ENCODE data around the gene RRP9.

RRP9 gene

DNA sequence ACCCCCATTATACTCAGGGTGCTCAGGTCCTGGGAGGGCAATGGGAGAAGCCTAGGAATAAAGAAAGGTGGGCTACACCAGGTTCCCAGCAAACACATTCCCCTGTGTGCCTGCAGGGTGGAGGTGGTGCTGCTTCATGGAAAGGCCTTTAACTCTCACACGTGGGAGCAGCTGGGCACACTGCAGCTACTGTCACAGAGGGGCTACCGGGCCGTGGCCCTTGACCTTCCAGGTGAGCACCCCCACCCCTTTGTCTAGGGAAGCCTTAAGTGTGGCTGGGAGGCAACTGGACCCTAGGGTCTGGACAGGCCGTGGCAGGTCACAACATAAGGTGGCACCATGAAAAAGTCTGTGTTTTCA lies 36.4 kb upstream of the RRP9 start:
- Mint-ChIP-seq H3K9me3 (no peaks in the 10 kb centered on the region), H3K36me3 (no peaks in the 10 kb centered on the region), H3K27ac (no peak overlapping the region), H3K4me3 (no peak overlapping the region), H3K4me1 (peaks cover 27% of the 10 kb centered on the region), H3K27me3 (no peaks in the 10 kb centered on the region)
- no peak for ATAC-seq (ENCODE audit: low read depth)
- DNase-seq (ENCODE audit: low spot score in 2 of 2) = no peak

DNA sequence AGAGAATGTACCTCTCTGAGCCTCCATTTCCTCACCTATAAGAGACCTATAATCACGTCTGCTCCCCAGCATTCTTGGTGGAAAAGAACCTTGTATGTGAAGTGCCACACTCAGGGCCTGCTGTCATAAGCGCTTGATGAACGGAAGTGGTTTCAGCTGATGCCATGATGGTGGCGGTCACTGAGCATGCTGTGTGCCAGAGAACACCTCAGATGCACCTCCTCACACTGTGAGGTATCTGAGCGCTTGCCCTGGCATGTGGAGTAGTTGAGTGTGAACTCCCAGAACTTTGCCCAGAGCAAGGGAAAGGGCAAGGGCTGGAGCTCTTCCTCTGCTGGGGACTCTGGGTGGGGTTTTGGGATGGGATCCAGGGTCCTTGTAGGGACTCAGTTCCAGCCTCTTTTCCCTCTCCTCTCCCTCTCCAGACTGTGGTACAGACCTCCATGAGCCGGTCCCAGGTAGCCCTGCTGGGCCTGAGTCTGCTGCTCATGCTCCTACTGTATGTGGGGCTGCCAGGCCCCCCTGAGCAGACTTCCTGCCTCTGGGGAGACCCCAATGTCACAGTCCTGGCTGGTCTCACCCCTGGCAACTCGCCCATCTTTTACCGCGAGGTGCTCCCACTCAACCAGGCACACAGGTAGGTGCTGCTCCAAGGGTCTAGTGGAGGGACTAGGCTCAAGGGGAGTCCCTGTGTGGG lies 35.9 kb upstream of the RRP9 start:
- ATAC-seq (ENCODE audit: low read depth) = no peak
- Mint-ChIP-seq H3K4me3 (no peak overlapping the region), H3K36me3 (no peaks in the 10 kb centered on the region), H3K9me3 (no peaks in the 10 kb centered on the region), H3K27me3 (no peaks in the 10 kb centered on the region), H3K4me1 (peaks cover 24% of the 10 kb centered on the region), H3K27ac (peak overlapping the region; percentile 1)
- DNase-seq (ENCODE audit: low spot score in 2 of 2) = no peak

DNA sequence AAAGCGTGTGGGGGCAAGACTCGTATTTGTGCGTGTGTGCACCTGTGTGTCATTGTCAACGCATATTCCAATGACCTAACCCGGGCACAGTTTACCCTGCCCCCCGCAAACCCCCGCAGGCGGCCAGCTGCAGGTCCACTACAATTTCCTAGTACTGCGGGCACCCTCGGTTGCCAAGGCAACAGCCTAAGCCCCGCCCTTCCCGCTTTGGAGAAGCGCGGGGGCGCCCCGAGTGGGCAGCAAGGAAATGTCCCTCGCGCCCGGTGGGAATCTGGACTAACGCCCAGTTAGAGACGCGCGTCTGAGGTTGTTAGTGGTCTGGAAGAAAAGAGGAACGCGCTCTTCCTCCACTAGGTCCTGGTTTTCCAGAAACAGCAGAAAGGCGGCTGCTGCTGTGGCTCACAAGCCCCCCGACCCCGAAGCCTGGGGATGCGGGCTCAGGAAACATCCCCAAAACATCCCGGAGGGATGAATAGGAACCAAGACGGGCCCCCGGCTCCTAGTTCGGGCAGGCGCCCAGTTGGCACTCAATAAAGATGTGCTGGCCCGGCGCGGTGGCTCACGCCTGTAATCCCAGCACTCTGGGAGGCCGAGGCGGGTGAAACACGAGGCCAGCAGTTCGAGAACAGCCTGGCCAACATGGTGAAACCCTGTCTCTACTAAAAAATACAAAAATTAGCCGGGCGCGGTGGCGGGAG lies 34.3 kb upstream of the RRP9 start:
- Mint-ChIP-seq H3K27me3 (no peaks in the 10 kb centered on the region), H3K9me3 (no peaks in the 10 kb centered on the region), H3K4me1 (peaks cover 19% of the 10 kb centered on the region), H3K4me3 (peak overlapping the region; percentile 100), H3K36me3 (no peaks in the 10 kb centered on the region), H3K27ac (peak overlapping the region; percentile 92)
- no peak for ATAC-seq (ENCODE audit: low read depth)
- peak; percentile 31 to 42 for DNase-seq (ENCODE audit: low spot score in 2 of 2)

DNA sequence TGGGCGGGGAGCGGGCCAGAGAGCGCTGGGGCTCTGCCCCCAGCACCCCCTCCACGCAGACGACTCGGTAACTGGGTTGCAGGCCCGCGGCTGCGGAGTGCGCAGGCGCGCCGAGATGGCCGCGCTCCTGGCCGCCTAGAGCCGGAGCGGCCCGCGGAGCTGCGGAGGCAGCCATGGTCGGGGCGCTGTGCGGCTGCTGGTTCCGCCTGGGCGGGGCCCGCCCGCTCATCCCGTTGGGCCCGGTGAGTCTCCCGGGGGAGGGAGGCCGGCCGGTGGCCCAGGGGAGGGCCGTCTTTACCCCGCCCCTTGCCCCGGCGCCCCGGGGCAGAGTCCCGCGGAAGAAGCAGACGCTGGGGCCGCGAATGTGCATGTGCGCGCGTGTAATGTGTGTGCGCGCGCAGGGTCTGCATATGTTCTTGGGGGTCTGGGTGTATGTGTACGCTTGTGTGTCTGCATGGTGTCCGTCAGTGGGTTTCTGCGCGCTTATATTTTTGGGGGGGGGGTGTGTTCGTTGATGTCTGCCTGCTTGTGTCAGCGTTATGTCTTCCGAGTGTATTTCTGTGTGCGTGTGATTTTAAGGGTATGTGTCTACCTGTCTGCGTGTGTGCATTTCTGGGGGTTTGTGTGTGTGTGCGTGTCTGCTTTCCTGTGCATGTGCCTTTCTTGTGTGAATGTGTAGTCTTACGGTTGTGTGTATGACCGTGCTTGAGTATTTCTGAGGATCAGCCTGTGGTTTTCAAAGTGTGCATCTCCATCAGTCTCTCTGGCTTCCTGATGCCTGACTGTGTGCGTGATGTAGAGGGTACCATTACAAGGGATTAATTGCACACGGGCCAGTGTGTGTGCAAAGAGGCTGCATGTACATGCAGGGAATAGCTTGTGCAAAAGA lies 33.5 kb upstream of the RRP9 start, which contains the start of gene ABHD14A:
Gene ABHD14A (plus strand): TSS at position 102 of the 889 bp plus-strand sequence. CDS start 72 bp downstream, at position 174.
- H3K36me3 Mint-ChIP-seq = no peaks in the 10 kb centered on the region
- peak within 1 kb of the TSS; percentile 100 for H3K4me3 Mint-ChIP-seq
- ATAC-seq (ENCODE audit: low read depth) (peak; percentile 79), DNase-seq (ENCODE audit: low spot score in 2 of 2) (peak; percentile 68 to 70)
- H3K27ac Mint-ChIP-seq = peak within 1 kb of the TSS; percentile 92
- H3K9me3 Mint-ChIP-seq = no peaks in the 10 kb centered on the region
- H3K4me1 Mint-ChIP-seq = peaks cover 19% of the 10 kb centered on the region
- no peaks in the 10 kb centered on the region for H3K27me3 Mint-ChIP-seq

DNA sequence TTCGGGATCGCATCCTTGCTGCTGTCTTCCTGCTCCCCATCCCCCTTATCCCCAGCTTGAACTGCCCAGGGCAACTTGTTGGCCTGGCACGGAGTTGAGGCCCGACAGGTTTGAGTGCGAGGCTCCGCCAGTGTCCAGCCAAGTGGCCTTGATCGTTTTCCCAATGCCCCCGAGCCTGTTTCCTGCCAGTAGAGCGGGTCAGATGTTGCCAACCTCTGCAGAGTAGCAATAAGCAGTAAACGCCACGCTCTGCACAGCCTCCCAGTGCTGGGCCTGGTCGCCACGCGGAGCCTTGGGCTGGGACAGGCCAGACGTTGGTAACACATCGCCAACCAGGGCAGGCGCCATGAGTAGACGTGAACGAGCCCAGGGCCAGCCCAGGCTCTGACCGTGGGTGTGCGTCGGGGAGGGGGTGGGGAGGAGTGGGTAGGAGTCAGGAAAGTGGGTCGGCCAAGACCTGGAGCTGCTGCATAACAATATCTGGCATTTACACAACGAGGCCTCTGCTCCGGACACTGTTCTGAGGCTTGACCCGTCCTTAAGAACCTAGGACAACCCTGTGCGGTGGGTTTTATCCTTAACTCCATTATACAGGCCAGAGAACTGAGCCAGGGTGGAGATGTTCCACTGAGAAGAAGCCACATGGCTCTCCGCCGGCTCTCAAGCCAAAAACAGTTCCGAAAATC lies 32.7 kb upstream of the RRP9 start:
- Mint-ChIP-seq H3K36me3 (no peaks in the 10 kb centered on the region), H3K9me3 (no peaks in the 10 kb centered on the region), H3K4me1 (peaks cover 19% of the 10 kb centered on the region), H3K27me3 (no peaks in the 10 kb centered on the region), H3K4me3 (peak overlapping the region; percentile 100), H3K27ac (peak overlapping the region; percentile 75)
- ATAC-seq (ENCODE audit: low read depth) = peak; percentile 14
- DNase-seq (ENCODE audit: low spot score in 2 of 2) = no peak

DNA sequence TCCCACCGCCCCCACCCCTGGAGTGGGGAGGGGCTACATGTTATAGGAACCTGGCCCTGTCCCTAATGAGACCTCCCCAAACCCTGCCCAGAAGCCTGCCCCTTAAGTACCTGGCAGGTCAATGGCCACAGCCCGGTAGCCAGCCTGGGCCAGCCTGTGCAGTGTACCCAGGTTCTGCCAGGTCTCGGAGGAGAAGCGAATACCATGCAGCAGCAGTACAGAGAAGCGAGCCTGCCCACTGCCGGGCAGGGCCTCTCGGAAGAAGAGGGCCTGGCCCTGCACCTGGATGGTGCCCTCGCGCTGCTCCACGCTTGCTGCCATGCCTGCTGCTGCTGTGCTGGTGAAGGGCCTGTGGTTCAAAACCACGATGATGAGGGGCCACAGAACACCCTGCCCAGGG lies 29.6 kb upstream of the RRP9 start:
- DNase-seq (ENCODE audit: low spot score in 2 of 2) = no peak
- Mint-ChIP-seq H3K4me3 (peak overlapping the region; percentile 55), H3K36me3 (no peaks in the 10 kb centered on the region), H3K27ac (no peak overlapping the region), H3K9me3 (no peaks in the 10 kb centered on the region), H3K27me3 (no peaks in the 10 kb centered on the region), H3K4me1 (peaks cover 25% of the 10 kb centered on the region)
- no peak for ATAC-seq (ENCODE audit: low read depth)

DNA sequence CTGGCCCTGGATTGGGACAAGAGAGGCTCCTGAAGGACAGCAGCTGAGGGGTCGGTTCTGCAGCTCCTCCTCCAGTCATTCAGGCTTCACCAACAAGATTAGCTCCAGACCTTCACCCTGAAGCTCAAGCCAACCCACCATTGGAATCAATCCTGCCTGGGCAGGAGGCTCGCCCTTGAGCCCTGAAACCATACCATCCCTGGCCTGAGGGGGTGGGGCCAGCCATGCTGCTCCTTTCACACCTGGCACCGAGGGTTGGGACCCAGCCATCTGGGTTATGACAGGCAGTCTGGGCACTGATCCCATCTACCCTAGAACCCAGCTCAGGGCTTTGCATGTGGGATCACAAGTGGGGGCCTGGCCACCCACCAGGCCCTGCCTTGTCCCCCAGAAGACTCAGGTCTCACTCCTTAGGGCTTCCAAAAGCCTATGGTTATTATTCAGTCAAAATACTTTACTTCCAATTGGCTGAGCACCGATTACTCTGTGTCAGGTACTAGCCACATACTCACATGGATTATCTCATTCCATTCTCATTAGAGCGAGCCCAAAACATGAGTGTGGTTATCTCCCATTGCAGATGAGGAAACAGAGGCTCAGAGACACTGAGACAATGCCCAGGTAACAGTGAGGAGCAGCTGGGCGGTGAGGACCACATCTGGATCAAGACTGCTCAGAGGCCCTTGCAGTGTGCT lies 29.0 kb upstream of the RRP9 start:
- H3K27me3 Mint-ChIP-seq = no peaks in the 10 kb centered on the region
- peaks cover 26% of the 10 kb centered on the region for H3K4me1 Mint-ChIP-seq
- ATAC-seq (ENCODE audit: low read depth) = no peak
- no peaks in the 10 kb centered on the region for H3K36me3 Mint-ChIP-seq
- H3K27ac Mint-ChIP-seq = no peak overlapping the region
- no peaks in the 10 kb centered on the region for H3K9me3 Mint-ChIP-seq
- no peak overlapping the region for H3K4me3 Mint-ChIP-seq
- no peak for DNase-seq (ENCODE audit: low spot score in 2 of 2)

DNA sequence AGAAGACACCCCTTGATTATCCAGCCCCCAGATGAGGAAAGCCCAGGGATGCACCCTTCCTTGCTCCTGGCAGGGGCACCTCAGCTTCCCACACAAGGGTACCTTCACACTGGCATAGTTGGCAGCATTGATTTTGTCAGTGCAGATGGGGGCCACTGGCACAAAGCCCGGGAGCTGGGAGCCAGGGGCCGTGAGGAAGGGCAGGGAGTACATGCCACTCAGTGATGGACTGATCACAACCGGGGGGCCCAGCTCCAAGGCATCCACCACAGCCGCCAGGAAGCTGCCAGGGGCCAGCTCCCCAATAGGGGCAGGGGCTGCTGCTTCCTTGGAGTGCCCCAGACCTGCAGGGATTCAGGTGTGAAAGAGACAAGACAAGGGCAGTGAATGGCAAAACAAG lies 28.1 kb upstream of the RRP9 start:
- H3K9me3 Mint-ChIP-seq = no peaks in the 10 kb centered on the region

DNA sequence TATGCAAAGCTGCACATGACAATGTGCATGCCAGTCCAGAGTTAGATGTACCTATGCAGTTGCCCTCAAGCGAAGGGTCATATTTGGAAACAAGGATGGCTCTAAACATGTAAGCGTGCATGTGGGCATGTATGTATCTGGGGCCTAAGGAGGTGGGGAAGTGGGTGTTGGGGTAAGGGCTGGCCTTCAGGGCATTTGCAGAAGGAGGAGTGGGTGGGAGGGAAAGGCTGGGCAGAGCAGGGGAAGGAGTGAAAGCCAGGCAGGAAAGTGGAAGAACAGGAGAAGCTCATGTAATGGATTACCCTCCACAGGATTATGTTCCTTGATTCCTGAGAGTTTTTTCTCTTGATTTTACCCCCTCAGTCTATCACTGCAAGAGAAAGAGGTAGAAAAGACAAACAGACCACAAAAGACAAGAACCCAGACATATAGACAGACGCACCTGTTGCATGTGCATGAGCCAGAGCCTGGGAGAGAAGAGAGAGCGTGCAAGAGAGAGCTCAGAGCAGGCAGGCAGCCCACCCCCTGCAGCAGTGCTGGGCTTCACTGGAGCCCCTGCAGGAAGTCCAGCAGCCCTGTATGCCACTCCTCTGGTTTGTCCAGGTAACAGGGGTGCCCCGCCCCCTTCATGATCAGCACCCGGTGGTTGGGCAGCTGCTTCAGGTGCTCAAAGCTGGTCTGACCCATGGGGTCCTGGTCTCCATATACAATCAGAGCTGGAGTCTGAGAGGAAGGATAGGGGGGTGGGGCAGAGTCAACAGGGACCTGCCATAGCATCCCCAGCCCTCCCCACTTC lies 27.4 kb upstream of the RRP9 start:
- no peak for DNase-seq (ENCODE audit: low spot score in 2 of 2)

More for the DNA sequence above, 28.1 kb upstream of the RRP9 start:
- Mint-ChIP-seq H3K4me3 (no peak overlapping the region), H3K27ac (no peak overlapping the region), H3K36me3 (no peaks in the 10 kb centered on the region), H3K27me3 (no peaks in the 10 kb centered on the region), H3K4me1 (peaks cover 27% of the 10 kb centered on the region)
- ATAC-seq (ENCODE audit: low read depth) (no peak), DNase-seq (ENCODE audit: low spot score in 2 of 2) (no peak)

DNA sequence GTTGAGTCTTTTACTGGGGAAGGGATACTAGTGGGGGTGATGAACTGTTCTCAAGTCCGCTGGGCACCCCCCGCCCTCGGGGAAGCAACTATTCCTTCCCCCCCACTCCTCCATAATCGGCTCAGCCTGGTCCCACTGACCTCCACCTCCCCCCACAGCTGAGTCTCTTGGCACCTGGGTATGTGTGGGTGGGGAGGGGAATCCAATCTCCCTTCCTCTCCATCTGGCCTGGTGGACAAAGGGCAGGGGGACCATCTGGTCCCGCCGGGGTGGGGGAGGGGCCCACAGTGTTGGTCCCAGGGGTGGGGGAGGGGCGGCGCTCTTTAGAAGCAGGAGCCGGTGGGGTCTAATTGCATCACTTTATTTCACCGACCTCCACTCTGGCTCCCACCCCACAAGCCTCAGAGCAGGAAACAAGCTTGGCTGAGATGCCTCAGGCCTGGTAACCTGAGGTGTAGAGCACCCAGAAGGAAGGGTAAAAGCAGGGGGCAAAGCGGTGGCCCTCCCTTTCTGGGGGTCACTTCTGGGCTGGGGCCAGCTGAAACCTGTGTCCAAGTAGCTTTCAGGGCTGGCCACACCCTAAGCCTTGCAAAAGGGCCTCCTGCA lies 26.6 kb upstream of the RRP9 start:
- H3K36me3 Mint-ChIP-seq = no peaks in the 10 kb centered on the region
- H3K9me3 Mint-ChIP-seq = no peaks in the 10 kb centered on the region
- H3K27me3 Mint-ChIP-seq = no peaks in the 10 kb centered on the region
- peak overlapping the region; percentile 96 for H3K4me3 Mint-ChIP-seq
- peaks cover 22% of the 10 kb centered on the region for H3K4me1 Mint-ChIP-seq
- ATAC-seq (ENCODE audit: low read depth) = no peak
- no peak for DNase-seq (ENCODE audit: low spot score in 2 of 2)
- H3K27ac Mint-ChIP-seq = peak overlapping the region; percentile 83

More for the DNA sequence above, 27.4 kb upstream of the RRP9 start:
- Mint-ChIP-seq H3K36me3 (no peaks in the 10 kb centered on the region), H3K4me3 (peak overlapping the region; percentile 32), H3K9me3 (no peaks in the 10 kb centered on the region), H3K27me3 (no peaks in the 10 kb centered on the region), H3K4me1 (peaks cover 23% of the 10 kb centered on the region), H3K27ac (no peak overlapping the region)
- no peak for ATAC-seq (ENCODE audit: low read depth)

DNA sequence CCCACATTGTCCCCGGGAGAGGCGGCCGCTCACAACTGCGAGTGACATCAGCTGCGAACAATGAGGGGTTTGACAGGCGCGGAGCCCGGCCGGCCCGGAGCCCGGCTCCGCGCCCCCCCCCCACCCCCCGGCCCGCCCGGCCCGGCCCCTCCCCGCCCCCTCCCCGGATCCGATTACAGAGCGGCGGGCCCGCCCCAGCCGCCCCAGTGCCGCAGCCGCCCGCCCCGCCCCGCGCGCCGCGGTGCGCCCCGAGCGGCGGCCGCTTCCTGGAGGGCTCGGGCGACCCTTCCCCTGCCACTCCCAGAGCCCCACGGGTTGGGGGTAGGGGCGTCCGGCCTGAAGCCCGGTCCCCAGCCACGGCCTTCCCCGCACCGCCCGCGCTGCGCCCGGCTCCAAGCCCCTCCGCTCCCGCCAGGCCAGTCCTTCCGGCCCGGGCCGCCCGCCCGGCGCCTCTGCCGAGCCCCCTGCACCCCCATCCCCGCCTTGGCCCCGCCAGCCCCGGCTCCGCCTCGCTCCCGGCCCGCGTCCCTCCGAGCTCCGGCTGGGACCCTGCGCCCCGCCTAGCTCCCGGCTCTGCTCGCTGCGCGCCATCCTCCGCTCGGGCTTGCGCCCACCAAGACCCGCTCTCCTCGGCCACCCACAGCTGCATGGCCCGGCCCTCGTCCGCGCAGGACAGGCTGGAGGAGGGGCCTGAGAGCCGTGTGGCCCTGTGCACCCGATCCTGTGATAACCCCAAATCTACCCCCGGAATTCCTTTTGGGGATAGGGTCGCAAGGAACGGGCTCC lies 25.9 kb upstream of the RRP9 start, which contains the start of gene PCBP4:
Gene PCBP4 (minus strand): TSS at position 71 of the 786 bp plus-strand sequence. CDS start 6,214 bp downstream, outside the sequence.
- Mint-ChIP-seq H3K4me3 (peak within 1 kb of the TSS; percentile 96), H3K27me3 (no peaks in the 10 kb centered on the region), H3K4me1 (peaks cover 22% of the 10 kb centered on the region), H3K36me3 (no peaks in the 10 kb centered on the region), H3K27ac (peak within 1 kb of the TSS; percentile 83), H3K9me3 (no peaks in the 10 kb centered on the region)
- ATAC-seq (ENCODE audit: low read depth) = peak; percentile 77
- peak in 1 of 2 donors; percentile 38 for DNase-seq (ENCODE audit: low spot score in 2 of 2)
